ENCODE data around the gene MCC.
A peak's percentile ranks its signal among the peaks of the same experiment; 100 is the strongest.

The MCC gene

GRCh38 chr5:113024076-113024697, 464.1 kb downstream of the MCC start:
- no peak overlapping the region for H3K4me3 ChIP-seq (ENCODE audit: low read depth, low read length)
- peaks cover 5% of the 10 kb centered on the region for H3K4me1 ChIP-seq (ENCODE audit: control insufficient read depth, insufficient read depth, low read length)
- no peaks in the 10 kb centered on the region for H3K9me3 ChIP-seq (ENCODE audit: control insufficient read depth, insufficient read depth, low read depth, low read length)
- ChIA-PET POLR2A (no interaction called here), CTCF (interaction anchor here (0.6 to 2.0 kb wide), 4 partner anchors 28 to 310 kb away, joined by 3 to 8 read pairs (median 6); no protein-coding TSS in a partner anchor)
- H3K27ac ChIP-seq (ENCODE audit: extremely low read depth, low read depth, low read length) = no peak overlapping the region
- peaks cover 12 to 60% of the 10 kb centered on the region in 2 experiments for H3K36me3 ChIP-seq (ENCODE audit: control insufficient read depth in 2 of 2, insufficient read depth in 1 of 2, low read length in 2 of 2)
- TF ChIP-seq ZNF792 (tag by site-specific recombination; IDR thresholded peaks at IDR 0.05) (no peak), SETDB1 (IDR thresholded peaks at IDR 0.05; ENCODE audit: insufficient read length, low read length) (no peak)

GRCh38 chr5:113022661-113023060, 465.6 kb downstream of the MCC start:
- Histone ChIP-seq H3K4me3 (ENCODE audit: low read depth, low read length) (no peak overlapping the region), H3K9me3 (ENCODE audit: control insufficient read depth, insufficient read depth, low read depth, low read length) (no peaks in the 10 kb centered on the region), H3K36me3 (ENCODE audit: control insufficient read depth in 2 of 2, insufficient read depth in 1 of 2, low read length in 2 of 2) (peaks cover 12 to 56% of the 10 kb centered on the region in 2 experiments), H3K4me1 (ENCODE audit: control insufficient read depth, insufficient read depth, low read length) (peaks cover 5% of the 10 kb centered on the region), H3K27ac (ENCODE audit: extremely low read depth, low read depth, low read length) (no peak overlapping the region)
- POLR2A ChIA-PET = no interaction called here
- CTCF ChIA-PET = interaction anchor here (0.6 to 1.0 kb wide), 2 partner anchors 11 to 583 kb away, joined by 3 to 5 read pairs; no protein-coding TSS in a partner anchor
- TF ChIP-seq SP3 (tag by site-specific recombination; IDR thresholded peaks at IDR 0.05) (no peak), ZNF645 (tag by site-specific recombination; IDR thresholded peaks at IDR 0.05) (no peak), ZNF624 (tag by site-specific recombination; IDR thresholded peaks at IDR 0.05) (no peak), ZNF121 (tag by site-specific recombination; IDR thresholded peaks at IDR 0.05) (no peak), ZBTB7A (tag by site-specific recombination; IDR thresholded peaks at IDR 0.05; ENCODE audit: low read depth) (no peak), SP2 (tag by site-specific recombination; IDR thresholded peaks at IDR 0.05) (no peak), ZNF10 (tag by site-specific recombination; IDR thresholded peaks at IDR 0.05) (0 out of 2 replicates have a peak, but pooled peaks have one; percentile 18)

- no peak overlapping the region for H3K4me3 ChIP-seq (ENCODE audit: low read depth, low read length)
- peaks cover 5% of the 10 kb centered on the region for H3K4me1 ChIP-seq (ENCODE audit: control insufficient read depth, insufficient read depth, low read length)
- ChIA-PET CTCF (interaction anchor here (0.6 to 1.6 kb wide), 3 partner anchors 24 to 250 kb away, joined by 3 to 6 read pairs (median 4); no protein-coding TSS in a partner anchor), POLR2A (interaction anchor here (0.6 kb wide), 1 partner anchor 82 kb away, joined by 3 read pairs; no protein-coding TSS in a partner anchor)
- TF ChIP-seq CTCF (tag by site-specific recombination; IDR thresholded peaks at IDR 0.05) (no peak), ZNF791 (tag by site-specific recombination; IDR thresholded peaks at IDR 0.05) (no peak), ZNF629 (tag by site-specific recombination; IDR thresholded peaks at IDR 0.05) (no peak), ZBTB26 (tag by site-specific recombination; optimal IDR thresholded peaks at IDR 0.05) (no peak), ZNF48 (tag by site-specific recombination; IDR thresholded peaks at IDR 0.05) (no peak)
- no peak overlapping the region for H3K27ac ChIP-seq (ENCODE audit: extremely low read depth, low read depth, low read length)
- H3K36me3 ChIP-seq (ENCODE audit: control insufficient read depth in 2 of 2, insufficient read depth in 1 of 2, low read length in 2 of 2) = peaks cover 19 to 37% of the 10 kb centered on the region in 2 experiments
- H3K9me3 ChIP-seq (ENCODE audit: control insufficient read depth, insufficient read depth, low read depth, low read length) = no peaks in the 10 kb centered on the region
Observed at GRCh38 chr5:113020461-113021273, 467.6 kb downstream of the MCC start.
